AML-193 (cell line): Measurements from ENCODE around the gene MCAM.
A peak's percentile ranks its signal among the peaks of the same experiment; 100 is the strongest.

Source experiments
- DNase-seq, 2 experiments: peaks; one replicate each; lab custom pipeline; 2025; lab: John Stamatoyannopoulos, UW

MCAM gene

DNA sequence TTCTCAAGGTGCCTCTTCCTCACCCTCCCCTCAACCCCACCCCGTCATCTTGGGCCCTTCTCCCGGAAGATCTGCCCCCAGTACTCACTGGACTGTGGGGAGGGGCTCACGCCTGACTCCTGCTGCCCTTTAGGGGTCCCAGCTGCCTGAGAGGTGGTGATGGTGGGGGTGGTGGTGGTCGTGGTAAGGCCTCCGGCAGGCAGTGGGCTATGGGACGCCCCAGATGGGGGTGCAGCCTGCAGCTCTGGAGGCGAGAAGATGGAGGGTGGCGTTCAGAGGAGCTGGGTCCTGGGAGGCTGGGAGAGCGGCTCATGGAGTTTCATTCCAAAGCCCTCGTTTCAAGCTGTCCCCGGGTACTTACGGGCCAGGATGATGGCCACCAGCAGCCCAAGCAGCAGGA is 28.8 kb upstream of the MCAM start:
- no peak for DNase-seq

GRCh38 chr11:119344291-119345010 is 27.5 kb upstream of the MCAM start:
- no peak for DNase-seq

GRCh38 chr11:119343726-119344125 is 26.8 kb upstream of the MCAM start:
- no peak for DNase-seq

GRCh38 chr11:119342362-119343130 is 25.6 kb upstream of the MCAM start:
- DNase-seq = no peak

DNA sequence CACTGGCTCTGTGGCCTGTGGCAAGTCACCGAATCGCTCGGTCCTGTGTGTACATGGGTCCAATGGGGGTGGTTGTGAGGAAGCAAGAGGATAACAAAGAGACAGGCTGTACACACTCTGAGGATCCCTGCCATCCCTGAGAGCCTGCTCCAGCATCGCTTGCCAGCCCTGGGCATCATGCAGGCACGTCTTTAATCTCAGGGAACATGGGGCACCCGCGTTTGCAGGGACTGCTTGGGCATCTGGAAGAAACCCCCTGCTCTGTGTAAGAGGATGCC is 25.0 kb upstream of the MCAM start:
- no peak for DNase-seq

DNA sequence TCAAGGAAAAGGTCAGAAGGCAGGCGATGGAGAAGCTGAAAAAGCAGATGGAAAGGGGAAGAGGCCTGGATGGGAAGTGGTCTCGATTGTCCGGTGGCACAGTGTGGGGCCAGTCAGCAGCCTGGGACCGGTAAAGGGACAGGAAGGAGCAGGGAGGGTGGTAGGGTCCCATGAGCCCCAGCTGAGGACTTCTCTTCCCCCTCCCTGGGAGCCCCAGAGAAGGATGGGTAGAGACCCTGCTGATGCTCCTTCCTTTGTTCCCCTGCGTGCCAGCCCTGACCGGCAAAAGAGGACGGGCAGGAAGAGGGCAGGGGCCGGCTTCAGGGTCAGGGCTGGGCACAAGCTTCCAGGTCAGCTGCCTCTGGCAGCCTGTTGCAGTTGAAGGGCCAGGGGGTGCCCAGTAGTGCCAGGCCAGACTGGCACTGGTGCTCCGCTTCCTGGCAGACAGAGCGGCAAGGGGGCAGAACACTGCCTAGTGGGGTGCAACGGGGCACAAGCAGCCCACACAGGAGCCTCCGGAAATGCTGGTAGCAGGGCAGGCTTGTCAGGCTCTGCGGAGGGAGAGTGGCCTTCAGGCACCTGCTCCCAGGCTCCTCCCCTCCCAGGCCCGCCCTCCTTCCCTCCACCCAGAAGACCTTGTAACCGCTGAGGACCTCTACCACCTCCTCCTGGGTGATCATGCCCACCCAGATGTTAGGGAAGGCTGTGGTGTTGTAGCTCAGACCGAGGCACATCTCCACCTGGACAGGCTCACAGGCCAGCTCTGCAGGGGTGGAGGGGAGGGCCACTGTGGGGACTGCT is 24.5 kb upstream of the MCAM start:
- DNase-seq = no peak

DNA sequence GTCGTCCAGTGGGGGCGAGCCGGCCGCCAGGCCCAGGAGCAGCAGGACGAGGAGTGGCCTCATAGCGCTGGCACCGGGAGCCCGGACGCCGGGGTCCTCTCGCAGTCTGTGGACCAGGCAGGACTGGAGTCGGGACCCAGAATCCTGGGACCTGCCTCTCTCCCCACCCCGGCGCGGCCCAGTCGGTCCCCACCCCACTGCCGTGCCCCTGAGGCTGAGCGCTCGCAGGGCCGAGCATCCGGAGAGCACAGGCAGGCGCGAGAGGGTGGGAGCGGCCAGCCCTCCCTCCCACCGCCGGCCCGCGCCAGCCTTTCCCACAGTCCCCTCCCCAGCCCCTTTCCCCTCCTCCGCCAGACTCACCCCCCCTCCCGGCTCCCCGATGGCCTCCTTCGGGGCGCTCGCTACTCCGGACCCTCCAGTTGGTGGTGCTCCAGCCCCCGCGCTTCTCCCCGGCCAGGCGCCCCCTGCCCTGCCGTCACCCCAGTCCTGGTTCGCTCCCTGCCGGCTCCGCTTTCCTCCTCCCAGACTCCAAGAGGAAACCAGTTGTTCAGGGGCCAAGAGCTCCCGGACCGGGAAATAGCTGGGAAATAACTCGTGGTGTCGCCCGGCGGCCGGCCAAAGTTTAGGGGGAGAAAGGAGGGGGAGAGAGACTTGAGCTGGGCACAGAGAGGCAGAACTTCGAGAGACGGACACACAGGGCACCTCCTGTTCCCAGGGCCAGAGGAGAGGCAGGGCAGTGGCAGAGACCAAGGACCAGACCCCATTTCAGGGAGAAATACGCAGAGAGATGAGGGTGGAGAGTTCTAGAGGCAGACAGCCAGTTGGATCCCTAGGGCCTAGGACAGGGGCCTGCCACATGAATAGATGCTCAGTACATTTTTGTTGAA is 23.6 kb upstream of the MCAM start, which contains the start of gene C1QTNF5:
Gene C1QTNF5 (minus strand): TSS at position 549 of the 887 bp plus-strand sequence. CDS start 486 bp downstream, at position 63.
- DNase-seq = no peak

DNA sequence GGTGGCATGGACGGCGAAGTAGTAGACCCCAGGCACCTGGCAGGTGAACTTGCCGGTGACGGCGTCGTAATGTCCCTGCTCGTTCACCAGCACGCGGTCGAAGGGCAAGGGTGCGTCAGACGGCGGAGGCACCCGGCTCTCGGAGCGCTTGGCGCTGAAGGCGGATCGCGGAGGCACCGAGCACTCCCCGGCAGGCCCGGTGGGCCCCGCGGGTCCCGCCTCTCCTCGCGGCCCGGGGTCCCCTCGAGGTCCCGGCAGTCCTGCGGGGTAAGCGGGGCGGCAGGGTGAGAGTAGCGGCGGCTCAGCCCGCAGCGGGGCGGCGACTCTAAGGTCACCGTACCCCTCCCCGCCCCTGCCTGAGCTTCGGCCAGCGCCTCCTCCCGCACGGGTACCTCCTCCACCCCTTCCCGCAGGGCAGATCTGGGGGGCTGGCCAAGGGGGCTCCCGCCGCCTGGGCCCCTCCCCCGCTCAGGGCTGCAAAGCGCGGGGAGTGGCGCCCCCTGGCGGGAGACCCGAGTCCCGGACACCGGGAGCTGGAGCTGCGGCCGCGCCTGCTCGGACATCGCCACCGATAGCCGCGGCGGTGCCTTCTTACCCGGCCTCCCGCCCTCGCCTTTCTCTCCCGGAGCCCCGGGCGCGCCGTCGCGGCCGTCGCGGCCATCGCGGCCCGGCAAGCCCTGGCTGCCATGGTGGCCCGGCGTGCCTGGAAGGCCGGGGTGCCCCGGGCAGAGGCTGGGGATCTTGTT is 22.8 kb upstream of the MCAM start:
- no peak for DNase-seq

GRCh38 chr11:119338965-119339588 is 22.1 kb upstream of the MCAM start:
- no peak for DNase-seq

DNA sequence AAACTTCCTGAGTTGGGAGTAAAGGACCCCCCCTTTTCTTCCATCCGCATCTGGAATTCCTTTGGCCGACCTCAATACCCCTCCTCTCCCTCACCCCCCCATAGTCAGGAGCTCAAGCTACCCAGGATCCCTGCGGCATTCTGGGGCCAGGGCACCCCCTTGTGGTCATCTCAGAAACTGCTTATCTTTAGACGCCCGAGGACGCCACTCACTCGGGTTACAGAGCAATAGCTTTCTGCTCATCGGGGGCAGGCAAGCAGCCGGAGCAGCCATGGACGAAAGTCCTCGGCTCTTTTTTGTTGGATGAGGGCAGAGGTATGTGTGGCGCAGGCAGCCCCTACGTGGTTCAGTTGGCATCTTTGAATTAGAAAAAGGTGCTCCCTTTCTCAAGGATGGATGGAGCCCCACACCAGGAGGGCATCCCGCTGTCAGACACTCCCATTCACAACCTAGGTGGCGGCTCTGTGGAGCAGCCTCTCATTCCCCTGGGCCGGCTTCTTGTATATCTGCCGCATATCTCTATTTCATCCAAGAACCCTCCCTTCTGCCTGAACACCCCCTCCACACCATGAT is 21.5 kb upstream of the MCAM start:
- DNase-seq = peak; percentile 36 to 59

DNA sequence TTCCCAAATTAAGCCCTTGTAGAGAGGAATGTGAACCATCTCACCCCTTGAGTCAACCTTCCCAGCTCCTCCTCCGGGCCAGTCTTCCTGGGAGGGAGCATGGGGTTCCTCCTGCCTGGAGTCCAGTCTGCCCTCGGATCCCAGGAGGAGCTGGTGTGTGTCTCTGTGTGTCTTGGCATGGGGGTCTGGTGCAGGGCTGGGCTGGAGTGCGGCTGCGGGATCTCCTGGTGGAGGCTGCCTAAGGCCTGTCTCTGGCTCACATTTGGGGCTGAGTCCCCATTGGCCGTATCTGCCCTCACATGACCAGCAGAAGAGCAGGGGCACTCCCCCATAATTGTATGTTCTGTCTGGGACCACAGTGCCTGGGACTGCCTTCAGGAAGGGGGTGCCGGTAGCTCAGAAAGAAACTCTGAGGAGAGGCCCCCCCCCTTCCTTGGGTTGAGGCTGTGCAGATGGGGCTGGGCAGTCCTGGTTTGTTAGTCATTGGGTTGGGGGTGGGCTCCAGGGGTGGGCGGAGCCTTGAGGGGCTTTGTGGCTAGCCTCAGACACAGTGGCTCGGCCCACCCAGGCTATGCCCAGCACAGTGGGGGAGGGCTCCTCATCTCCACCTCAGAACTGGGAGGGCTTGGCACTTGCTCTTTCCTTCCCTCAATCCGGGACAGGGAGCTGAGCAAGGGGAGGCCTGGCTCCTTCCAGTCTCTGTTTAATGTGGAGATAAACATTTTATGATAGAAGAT is 20.8 kb upstream of the MCAM start:
- DNase-seq = no peak

- DNase-seq = no peak
Measured at GRCh38 chr11:119336744-119337469, 20.0 kb upstream of the MCAM start.

DNA sequence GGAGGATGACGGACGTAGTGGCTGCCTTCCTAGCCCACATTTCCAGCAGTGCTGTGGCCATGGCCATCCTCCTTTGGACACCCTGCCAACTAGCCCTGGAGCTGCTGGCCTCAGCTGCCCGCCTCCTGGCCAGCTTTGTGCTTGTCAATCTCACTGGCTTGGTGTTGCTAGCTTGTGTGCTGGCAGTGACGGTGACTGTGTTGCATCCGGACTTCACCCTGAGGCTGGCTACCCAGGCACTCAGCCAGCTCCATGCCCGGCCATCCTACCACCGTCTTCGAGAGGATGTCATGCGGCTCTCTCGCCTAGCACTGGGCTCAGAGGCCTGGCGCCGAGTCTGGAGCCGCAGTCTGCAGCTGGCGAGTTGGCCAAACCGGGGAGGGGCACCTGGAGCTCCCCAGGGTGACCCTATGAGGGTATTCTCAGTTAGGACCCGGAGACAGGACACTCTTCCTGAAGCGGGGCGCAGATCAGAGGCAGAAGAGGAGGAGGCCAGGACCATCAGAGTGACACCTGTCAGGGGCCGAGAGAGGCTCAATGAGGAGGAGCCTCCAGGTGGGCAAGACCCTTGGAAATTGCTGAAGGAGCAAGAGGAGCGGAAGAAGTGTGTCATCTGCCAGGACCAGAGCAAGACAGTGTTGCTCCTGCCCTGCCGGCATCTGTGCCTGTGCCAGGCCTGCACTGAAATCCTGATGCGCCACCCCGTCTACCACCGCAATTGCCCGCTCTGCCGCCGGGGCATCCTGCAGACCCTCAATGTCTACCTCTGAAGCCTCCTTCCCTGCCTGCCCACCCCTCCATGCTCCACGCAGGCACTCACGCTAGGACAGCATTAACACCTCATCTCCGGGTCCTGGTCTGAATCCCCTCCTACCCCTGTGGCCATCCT is 19.0 kb upstream of the MCAM start:
- DNase-seq = no peak

GRCh38 chr11:119335091-119335654 is 18.2 kb upstream of the MCAM start:
- no peak for DNase-seq

DNA sequence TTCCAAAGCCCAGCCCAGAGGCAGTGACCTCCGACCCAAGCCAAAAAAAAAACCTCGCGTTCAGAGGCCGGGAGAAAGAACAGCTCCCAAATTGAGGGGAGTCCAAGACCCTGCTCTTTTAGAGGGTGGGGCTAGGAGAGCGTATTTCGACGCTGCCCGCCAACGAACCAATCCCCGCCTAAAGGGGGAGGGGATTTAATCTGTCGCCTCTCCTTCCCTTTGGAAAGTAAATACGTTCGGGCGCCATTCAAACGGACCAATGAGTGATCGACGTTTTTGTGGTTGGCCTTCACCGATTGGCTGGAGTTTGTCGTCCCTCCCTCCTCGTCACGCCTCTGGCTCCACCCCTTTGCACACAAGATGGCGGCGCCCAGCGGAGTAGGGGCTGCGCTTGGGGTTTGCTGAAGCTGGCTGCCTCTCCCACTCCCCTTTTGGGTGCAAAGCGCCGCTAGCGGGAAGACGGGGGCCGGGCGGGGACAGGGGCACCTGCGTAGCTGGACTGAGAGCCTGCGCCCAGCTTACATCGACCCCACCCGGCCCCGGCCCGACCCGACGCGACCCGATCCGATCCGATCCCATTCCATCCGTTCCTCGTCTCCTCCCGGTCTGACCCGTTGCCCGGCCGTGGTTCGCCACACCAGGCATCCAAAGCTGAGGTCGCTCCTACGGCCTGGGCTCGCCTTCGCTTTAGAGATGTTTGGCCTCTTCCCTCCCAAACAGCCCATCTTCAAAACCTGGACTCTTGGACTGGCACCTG is 17.4 kb upstream of the MCAM start, which contains the start of gene RNF26:
Gene RNF26 (plus strand): TSS at position 354 of the 757 bp plus-strand sequence. CDS start 596 bp downstream, outside the sequence.
- DNase-seq = peak; percentile 95 to 96

GRCh38 chr11:119332111-119332765 is 15.3 kb upstream of the MCAM start:
- DNase-seq = no peak
